Neural cell (in vitro differentiated cells): ENCODE results near the gene C16orf89. TPM values are rescaled to one million over a fixed set of nuclear protein-coding genes. Genes with fewer than 3 reads are reported as not detected.

Experiments used
- H2AFZ ChIP-seq: fragments of 200-600, 300-800 bp; sonication (generic), shearing (Covaris generic); 2 replicates; pipeline ENCODE4 v1.6.0; 2014; ENCODE audit warnings: low read depth, mild to moderate bottlenecking, antibody characterized with exemption, low read length, moderate library complexity
- H3F3A ChIP-seq: fragments of 200-600 bp; shearing (Covaris generic); 2 replicates; pipeline ENCODE4 v1.6.1; 2016; ENCODE audit warnings: mild to moderate bottlenecking, moderate library complexity, mixed read lengths, antibody characterized with exemption, low read length; ENCODE audit not compliant: insufficient read depth, poor library complexity, severe bottlenecking
- H3K27ac ChIP-seq: fragments of 200-600, 300-800 bp; sonication (generic), shearing (Covaris generic); 2 replicates; pipeline ENCODE4 v1.5.1; 2014; ENCODE audit warnings: mild to moderate bottlenecking, low read length, moderate library complexity
- H3K27me3 ChIP-seq: fragments of 300-800, 200-600 bp; sonication (generic), shearing (Covaris generic); 2 replicates; pipeline ENCODE4 v1.6.0; 2014; ENCODE audit warnings: mild to moderate bottlenecking, low read depth, low read length, moderate library complexity; ENCODE audit not compliant: insufficient read depth
- H3K36me3 ChIP-seq: fragments of 300-800, 200-600 bp; sonication (generic), shearing (Covaris generic); 2 replicates; pipeline ENCODE4 v1.5.1; 2014; ENCODE audit warnings: mild to moderate bottlenecking, antibody characterized with exemption, low read length, moderate library complexity; ENCODE audit not compliant: insufficient read depth
- H3K4me2 ChIP-seq: fragments of 300-800, 200-600 bp; sonication (generic), shearing (Covaris generic); 2 replicates; pipeline ENCODE4 v1.6.0; 2014; ENCODE audit warnings: mild to moderate bottlenecking, low read length
- H3K4me3 ChIP-seq: fragments of 300-800, 200-600 bp; sonication (generic), shearing (Covaris generic); 2 replicates; pipeline ENCODE4 v1.5.1; 2014; ENCODE audit warnings: mild to moderate bottlenecking, low read length, moderate library complexity
- H3K79me2 ChIP-seq: fragments of 200-600 bp; shearing (Covaris generic); replicated peaks from 2 replicates; pipeline ENCODE4 v1.6.0; 2014; ENCODE audit warnings: mild to moderate bottlenecking, low read length, moderate library complexity; ENCODE audit not compliant: insufficient read depth
- H3K9ac ChIP-seq: fragments of 300-800, 200-600 bp; sonication (generic), shearing (Covaris generic); 2 replicates; pipeline ENCODE4 v1.6.1; 2016; ENCODE audit warnings: mild to moderate bottlenecking, low read length, mixed read lengths
- H3K9me2 ChIP-seq: fragments of 200-600 bp; shearing (Covaris generic); 2 replicates; pipeline ENCODE4 v1.6.1; 2016; ENCODE audit warnings: mild to moderate bottlenecking, low read length, mixed read lengths; ENCODE audit not compliant: insufficient read depth
- H3K9me3 ChIP-seq: fragments of 200-600, 300-800 bp; sonication (generic), shearing (Covaris generic); 2 replicates; pipeline ENCODE4 v1.6.1; 2016; ENCODE audit warnings: mild to moderate bottlenecking, mixed run types, low read length, moderate library complexity, mixed read lengths
- H4K20me1 ChIP-seq: fragments of 200-600 bp; shearing (Covaris generic); 2 replicates; pipeline ENCODE4 v1.6.1; 2016; ENCODE audit warnings: mild to moderate bottlenecking, mixed run types; ENCODE audit not compliant: insufficient read depth
- CTCF ChIP-seq: fragments of 450-650 bp; IDR thresholded peaks from 2 replicates; pipeline ENCODE4 v1.5.1; 2014; ENCODE audit warnings: antibody characterized with exemption, mild to moderate bottlenecking, moderate library complexity; ENCODE audit not compliant: poor library complexity, severe bottlenecking
- EP300 ChIP-seq: fragments of 450-650 bp; conservative IDR thresholded peaks from 2 replicates; pipeline ENCODE4 v1.6.1; 2014; ENCODE audit warnings: antibody characterized with exemption, mild to moderate bottlenecking, moderate library complexity; ENCODE audit not compliant: poor library complexity, severe bottlenecking
- EZH2 ChIP-seq: fragments of 200-600, 300-800 bp; shearing (Covaris generic), sonication (generic); IDR thresholded peaks from 2 replicates; pipeline ENCODE4 v1.6.1; 2014; ENCODE audit warnings: antibody characterized with exemption, low read length, borderline replicate concordance, mild to moderate bottlenecking; ENCODE audit not compliant: insufficient read depth, poor library complexity, severe bottlenecking
- MXI1 ChIP-seq: fragments of 450-650 bp; conservative IDR thresholded peaks from 2 replicates; pipeline ENCODE4 v1.6.1; 2014; ENCODE audit warnings: antibody characterized with exemption, mild to moderate bottlenecking; ENCODE audit not compliant: poor library complexity, severe bottlenecking
- POLR2AphosphoS5 ChIP-seq: IDR thresholded peaks from 2 replicates; pipeline ENCODE4 v1.6.1; 2012
- RAD21 ChIP-seq: fragments of 450-650 bp; conservative IDR thresholded peaks from 2 replicates; pipeline ENCODE4 v1.6.1; 2014; ENCODE audit warnings: antibody characterized with exemption, mild to moderate bottlenecking, moderate library complexity
- SMC3 ChIP-seq: fragments of 450-650 bp; conservative IDR thresholded peaks from 2 replicates; pipeline ENCODE4 v1.6.1; 2014; ENCODE audit warnings: antibody characterized with exemption, mild to moderate bottlenecking, moderate library complexity; ENCODE audit not compliant: poor library complexity
- TAF1 ChIP-seq: IDR thresholded peaks from 2 replicates; pipeline ENCODE4 v1.6.1; 2012; ENCODE audit warnings: low read depth
- polyA plus RNA-seq: library from polyadenylated mRNA; depleted of rRNA; stranded (reverse); fragments of >200 nt; gene quantifications from 2 replicates; pipeline ENCODE4 v1.2.3, GENCODE V29; 2014
- TF ChIP-seq, protein P1 (sequence below): IDR thresholded peaks from 2 replicates; pipeline ENCODE4 v1.6.1; 2012; ENCODE audit warnings: borderline replicate concordance

Gene C16orf89
- polyA plus RNA-seq, 1 donor from 2014 or later: not detected

GRCh38 chr16:5071341-5071680 is 5.6 kb upstream of the C16orf89 start:
- Histone ChIP-seq H2AFZ (peak overlapping the region; percentile 10), H3K79me2 (no peaks in the 10 kb centered on the region), H3F3A (no peaks in the 10 kb centered on the region), H3K27ac (peak overlapping the region; percentile 77), H3K36me3 (no peaks in the 10 kb centered on the region), H3K4me3 (peak overlapping the region; percentile 73), H3K27me3 (no peaks in the 10 kb centered on the region), H3K4me2 (no peak overlapping the region), H3K9me3 (no peaks in the 10 kb centered on the region), H4K20me1 (no peaks in the 10 kb centered on the region), H3K9me2 (no peaks in the 10 kb centered on the region), H3K9ac (peak overlapping the region; percentile 74)
- TF ChIP-seq RAD21 (no peak), POLR2AphosphoS5 (no peak), EP300 (no peak), TAF1 (no peak), CTCF (no peak), EZH2 (no peak), SMC3 (no peak), MXI1 (no peak)
- TF ChIP-seq, protein P1, sequence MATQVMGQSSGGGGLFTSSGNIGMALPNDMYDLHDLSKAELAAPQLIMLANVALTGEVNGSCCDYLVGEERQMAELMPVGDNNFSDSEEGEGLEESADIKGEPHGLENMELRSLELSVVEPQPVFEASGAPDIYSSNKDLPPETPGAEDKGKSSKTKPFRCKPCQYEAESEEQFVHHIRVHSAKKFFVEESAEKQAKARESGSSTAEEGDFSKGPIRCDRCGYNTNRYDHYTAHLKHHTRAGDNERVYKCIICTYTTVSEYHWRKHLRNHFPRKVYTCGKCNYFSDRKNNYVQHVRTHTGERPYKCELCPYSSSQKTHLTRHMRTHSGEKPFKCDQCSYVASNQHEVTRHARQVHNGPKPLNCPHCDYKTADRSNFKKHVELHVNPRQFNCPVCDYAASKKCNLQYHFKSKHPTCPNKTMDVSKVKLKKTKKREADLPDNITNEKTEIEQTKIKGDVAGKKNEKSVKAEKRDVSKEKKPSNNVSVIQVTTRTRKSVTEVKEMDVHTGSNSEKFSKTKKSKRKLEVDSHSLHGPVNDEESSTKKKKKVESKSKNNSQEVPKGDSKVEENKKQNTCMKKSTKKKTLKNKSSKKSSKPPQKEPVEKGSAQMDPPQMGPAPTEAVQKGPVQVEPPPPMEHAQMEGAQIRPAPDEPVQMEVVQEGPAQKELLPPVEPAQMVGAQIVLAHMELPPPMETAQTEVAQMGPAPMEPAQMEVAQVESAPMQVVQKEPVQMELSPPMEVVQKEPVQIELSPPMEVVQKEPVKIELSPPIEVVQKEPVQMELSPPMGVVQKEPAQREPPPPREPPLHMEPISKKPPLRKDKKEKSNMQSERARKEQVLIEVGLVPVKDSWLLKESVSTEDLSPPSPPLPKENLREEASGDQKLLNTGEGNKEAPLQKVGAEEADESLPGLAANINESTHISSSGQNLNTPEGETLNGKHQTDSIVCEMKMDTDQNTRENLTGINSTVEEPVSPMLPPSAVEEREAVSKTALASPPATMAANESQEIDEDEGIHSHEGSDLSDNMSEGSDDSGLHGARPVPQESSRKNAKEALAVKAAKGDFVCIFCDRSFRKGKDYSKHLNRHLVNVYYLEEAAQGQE: no peak

- H3K9me3 ChIP-seq: no peaks in the 10 kb centered on the region
- no peak overlapping the region for H3K4me3 ChIP-seq
- H3K27me3 ChIP-seq: no peaks in the 10 kb centered on the region
- no peak overlapping the region for H3K27ac ChIP-seq
- H3K79me2 ChIP-seq: no peaks in the 10 kb centered on the region
- no peak overlapping the region for H3K9ac ChIP-seq
- no peaks in the 10 kb centered on the region for H3K9me2 ChIP-seq
- no peaks in the 10 kb centered on the region for H3K36me3 ChIP-seq
- H2AFZ ChIP-seq: no peak overlapping the region
- no peak overlapping the region for H3K4me2 ChIP-seq
- TF ChIP-seq CTCF: no peak
- no peak for TF ChIP-seq POLR2AphosphoS5
- TF ChIP-seq TAF1: no peak
- TF ChIP-seq, protein P1: no peak
- no peak for TF ChIP-seq RAD21
- TF ChIP-seq SMC3: no peak
- no peak for TF ChIP-seq MXI1
- no peak for TF ChIP-seq EZH2
- TF ChIP-seq EP300: no peak
- no peaks in the 10 kb centered on the region for H3F3A ChIP-seq
- no peaks in the 10 kb centered on the region for H4K20me1 ChIP-seq
Measured at GRCh38 chr16:5070431-5071186, 4.9 kb upstream of the C16orf89 start.
